GM23338 (cell line): ENCODE data around the gene SLC6A11. TPM values are rescaled to one million over a fixed set of nuclear protein-coding genes. Genes with fewer than 3 reads are reported as not detected.

Experiments
- ATAC-seq: fragments of 200-7000 bp; cut with Tn5 transposase; 3 replicates; pipeline ENCODE4 v1.9.1; 2020
- DNase-seq: peaks from one replicate; pipeline ENCODE4 v3.0.0-alpha.2; 2015; ENCODE audit warnings: low spot score
- H2AFZ ChIP-seq: fragments of 200-600 bp; sonication (generic); 2 replicates; pipeline ENCODE4 v1.8.0; 2016; ENCODE audit warnings: antibody characterized with exemption, mild to moderate bottlenecking, moderate library complexity
- H3F3A ChIP-seq: fragments of 200-600 bp; sonication (generic); replicated peaks from 2 replicates; pipeline ENCODE4 v1.8.0; 2017; ENCODE audit warnings: antibody characterized with exemption, mixed run types, low read depth
- H3K27ac ChIP-seq: fragments of 200-600 bp; sonication (generic); 2 replicates; pipeline ENCODE4 v1.6.1; 2016; ENCODE audit warnings: low read depth
- H3K27me3 ChIP-seq: fragments of 200-600 bp; sonication (generic); 2 replicates; pipeline ENCODE4 v1.8.0; 2016; ENCODE audit warnings: mild to moderate bottlenecking, mixed run types, moderate library complexity; ENCODE audit not compliant: insufficient read depth
- H3K36me3 ChIP-seq: fragments of 200-600 bp; sonication (generic); 2 replicates; pipeline ENCODE4 v1.8.0; 2016; ENCODE audit warnings: mild to moderate bottlenecking; ENCODE audit not compliant: insufficient read depth
- H3K4me1 ChIP-seq: fragments of 200-600 bp; sonication (generic); 2 replicates; pipeline ENCODE4 v1.8.0; 2016; ENCODE audit warnings: mild to moderate bottlenecking, moderate library complexity; ENCODE audit not compliant: insufficient read depth
- H3K4me2 ChIP-seq: fragments of 200-600 bp; sonication (generic); 2 replicates; pipeline ENCODE4 v1.7.1; 2017; ENCODE audit warnings: mixed run types
- H3K4me3 ChIP-seq: fragments of 200-600 bp; sonication (generic); 2 replicates; pipeline ENCODE4 v1.6.1; 2016; ENCODE audit warnings: mixed run types
- H3K79me2 ChIP-seq: fragments of 200-600 bp; sonication (generic); replicated peaks from 2 replicates; pipeline ENCODE4 v1.8.0; 2017; ENCODE audit warnings: mild to moderate bottlenecking; ENCODE audit not compliant: insufficient read depth
- H3K9me2 ChIP-seq: fragments of 200-600 bp; sonication (generic); 2 replicates; pipeline ENCODE4 v1.8.0; 2017; ENCODE audit not compliant: insufficient read depth
- H4K20me1 ChIP-seq: fragments of 200-600 bp; sonication (generic); replicated peaks from 2 replicates; pipeline ENCODE4 v1.8.0; 2017; ENCODE audit warnings: mild to moderate bottlenecking; ENCODE audit not compliant: insufficient read depth
- H3K27ac Mint-ChIP-seq: 2 replicates; pipeline ENCODE4 v1.8.0; 2020; ENCODE audit warnings: inconsistent platforms, mild to moderate bottlenecking, moderate library complexity, mixed read lengths
- H3K27me3 Mint-ChIP-seq: 3 replicates; pipeline ENCODE4 v1.8.0; 2022; ENCODE audit warnings: low read depth, mild to moderate bottlenecking, moderate library complexity, mixed read lengths, inconsistent platforms; ENCODE audit not compliant: insufficient read depth, poor library complexity
- H3K36me3 Mint-ChIP-seq: 3 replicates; pipeline ENCODE4 v1.8.0; 2021; ENCODE audit warnings: low read depth, mild to moderate bottlenecking, inconsistent platforms, moderate library complexity, mixed read lengths
- H3K4me1 Mint-ChIP-seq: 3 replicates; pipeline ENCODE4 v1.8.0; 2020; ENCODE audit warnings: mild to moderate bottlenecking, inconsistent platforms, mixed read lengths
- H3K4me3 Mint-ChIP-seq: 3 replicates; pipeline ENCODE4 v1.8.0; 2021; ENCODE audit warnings: moderate library complexity, mild to moderate bottlenecking, inconsistent platforms, mixed read lengths
- H3K9me3 Mint-ChIP-seq: 3 replicates; pipeline ENCODE4 v1.8.0; 2020; ENCODE audit warnings: moderate library complexity, mild to moderate bottlenecking, inconsistent platforms, mixed read lengths
- CREB1 ChIP-seq: fragments of 250-450 bp; sonication (Bioruptor Pico); IDR thresholded peaks from 2 replicates; pipeline ENCODE4 v1.5.0; 2020; ENCODE audit warnings: low read depth, mild to moderate bottlenecking, moderate library complexity
- ETS1 ChIP-seq: IDR thresholded peaks from 2 replicates; pipeline ENCODE4 v1.6.1; 2016; ENCODE audit warnings: antibody characterized with exemption
- EZH2 ChIP-seq: fragments of 200-600 bp; sonication (generic); IDR thresholded peaks from one replicate; pipeline ENCODE4 v1.8.0; 2017; ENCODE audit warnings: antibody characterized with exemption, mild to moderate bottlenecking, low read depth; ENCODE audit not compliant: unreplicated experiment
- NANOG ChIP-seq: IDR thresholded peaks from 2 replicates; pipeline ENCODE4 v1.6.1; 2016; ENCODE audit warnings: antibody characterized with exemption, borderline replicate concordance
- POLR2AphosphoS5 ChIP-seq: IDR thresholded peaks from 2 replicates; pipeline ENCODE4 v1.6.1; 2016; ENCODE audit warnings: antibody characterized with exemption, low read depth
- REST ChIP-seq: IDR thresholded peaks from one replicate; pipeline ENCODE4 v1.6.1; 2018; ENCODE audit warnings: antibody characterized with exemption; ENCODE audit not compliant: unreplicated experiment
- ZNF331 ChIP-seq: fragments of 250-450 bp; sonication (Bioruptor Pico); IDR thresholded peaks from 2 replicates; pipeline ENCODE4 v1.5.0; 2020; ENCODE audit warnings: low read depth, mild to moderate bottlenecking, moderate library complexity
- polyA plus RNA-seq: library from polyadenylated mRNA; unstranded; fragments of >200 nt; fragmentation: Nextera tagmentation; extraction: Ambion mirVana; gene quantifications from 2 replicates; pipeline ENCODE4 v1.2.1, GENCODE V29; 2016
- total RNA-seq: library from RNA; depleted of rRNA; stranded (reverse); fragments of >200 nt; shearing (Covaris generic); gene quantifications from 2 replicates; pipeline ENCODE4 v1.2.3, GENCODE V29; 2014

Gene SLC6A11
- total and polyA plus RNA-seq, 2 experiments from 2014 or later, result 0.47 to 1.1 TPM

GRCh38 chr3:10927551-10927950 is 111.5 kb downstream of the SLC6A11 start:
- H3K9me3 Mint-ChIP-seq, result peaks cover 6% of the 10 kb centered on the region; the same call in 2 of the 3 replicates
- no peak overlapping the region for H3K27ac Mint-ChIP-seq
- H3K27ac ChIP-seq, result no peak overlapping the region
- no peaks in the 10 kb centered on the region for H3K9me2 ChIP-seq
- no peaks in the 10 kb centered on the region for H3K79me2 ChIP-seq
- H3K4me3 Mint-ChIP-seq, result no peak overlapping the region
- H3F3A ChIP-seq, result no peaks in the 10 kb centered on the region
- H3K4me1 Mint-ChIP-seq, result peaks cover 2% of the 10 kb centered on the region; the same call in 1 of the 3 replicates
- H3K4me3 ChIP-seq, result no peak overlapping the region
- H3K36me3 Mint-ChIP-seq, result no peaks in the 10 kb centered on the region
- DNase-seq, result no peak
- H3K4me2 ChIP-seq, result no peak overlapping the region
- H4K20me1 ChIP-seq, result no peaks in the 10 kb centered on the region
- ATAC-seq, result no peak
- no peak for TF ChIP-seq CREB1 (CRISPR knock-in tag)
- no peak for TF ChIP-seq REST
- H3K4me1 ChIP-seq, result no peaks in the 10 kb centered on the region
- peak overlapping the region; percentile 23; the same call in 1 of the 2 replicates for H2AFZ ChIP-seq
- peaks cover 2% of the 10 kb centered on the region for H3K27me3 Mint-ChIP-seq
- H3K36me3 ChIP-seq, result no peaks in the 10 kb centered on the region
- H3K27me3 ChIP-seq, result no peaks in the 10 kb centered on the region

- peaks cover 6% of the 10 kb centered on the region; the same call in 2 of the 3 replicates for H3K9me3 Mint-ChIP-seq
- H3F3A ChIP-seq, result no peaks in the 10 kb centered on the region
- H3K27ac ChIP-seq, result no peak overlapping the region
- no peaks in the 10 kb centered on the region for H4K20me1 ChIP-seq
- H3K36me3 Mint-ChIP-seq, result no peaks in the 10 kb centered on the region
- DNase-seq (no peak), ATAC-seq (no peak; the same call in 2 of the 3 replicates)
- no peaks in the 10 kb centered on the region for H3K27me3 ChIP-seq
- H3K4me2 ChIP-seq, result no peak overlapping the region
- H3K4me3 ChIP-seq, result no peak overlapping the region
- no peak for TF ChIP-seq ZNF331 (CRISPR knock-in tag)
- TF ChIP-seq REST, result no peak
- TF ChIP-seq ETS1, result no peak
- no peak for TF ChIP-seq CREB1 (CRISPR knock-in tag)
- TF ChIP-seq NANOG, result no peak
- no peak for TF ChIP-seq EZH2
- no peak for TF ChIP-seq POLR2AphosphoS5
- peaks cover 2% of the 10 kb centered on the region; the same call in 1 of the 3 replicates for H3K4me1 Mint-ChIP-seq
- no peaks in the 10 kb centered on the region for H3K4me1 ChIP-seq
- H3K36me3 ChIP-seq, result no peaks in the 10 kb centered on the region
- H3K4me3 Mint-ChIP-seq, result no peak overlapping the region
- no peak overlapping the region for H3K27ac Mint-ChIP-seq
- no peaks in the 10 kb centered on the region for H3K9me2 ChIP-seq
- no peaks in the 10 kb centered on the region for H3K79me2 ChIP-seq
- H3K27me3 Mint-ChIP-seq, result peaks cover 2% of the 10 kb centered on the region
- H2AFZ ChIP-seq, result no peak overlapping the region
Measured at GRCh38 chr3:10928407-10928960, 112.5 kb downstream of the SLC6A11 start.
